Memory B cell (primary cell): ENCODE results near the gene SBNO2.
A peak's percentile ranks its signal among the peaks of the same experiment; 100 is the strongest.

ENCODE experiments used
- ATAC-seq: fragments of 150-1000 bp; cut with Tn5 transposase; 2 replicates; pipeline ENCODE4 v1.10.0; 2021; ENCODE audit warnings: low read depth, mild to moderate bottlenecking, moderate library complexity
- DNase-seq, 2 donors: peaks; one replicate each; pipeline ENCODE4 v3.0.0; 2022; ENCODE audit warnings: low spot score in 2 of 2
- H3K27ac Mint-ChIP-seq: one replicate; pipeline ENCODE4 v1.8.0; 2022; ENCODE audit warnings: mild to moderate bottlenecking, moderate library complexity, mixed read lengths
- H3K27me3 Mint-ChIP-seq: one replicate; pipeline ENCODE4 v1.8.0; 2022; ENCODE audit warnings: mixed read lengths
- H3K36me3 Mint-ChIP-seq: one replicate; pipeline ENCODE4 v1.8.0; 2022; ENCODE audit warnings: mild to moderate bottlenecking, mixed read lengths
- H3K4me1 Mint-ChIP-seq: one replicate; pipeline ENCODE4 v1.8.0; 2022; ENCODE audit warnings: mixed read lengths
- H3K4me3 Mint-ChIP-seq: one replicate; pipeline ENCODE4 v1.8.0; 2022; ENCODE audit warnings: mild to moderate bottlenecking, moderate library complexity, mixed read lengths
- H3K9me3 Mint-ChIP-seq: one replicate; pipeline ENCODE4 v1.8.0; 2022; ENCODE audit warnings: mixed read lengths

The SBNO2 gene

GRCh38 chr19:1104311-1105007 is 69.6 kb downstream of the SBNO2 start:
- Mint-ChIP-seq H3K27ac (peak overlapping the region; percentile 85), H3K4me3 (peak overlapping the region; percentile 78), H3K36me3 (peaks cover 1% of the 10 kb centered on the region), H3K27me3 (no peaks in the 10 kb centered on the region), H3K4me1 (peaks cover 8% of the 10 kb centered on the region), H3K9me3 (no peaks in the 10 kb centered on the region)
- ATAC-seq (peak; percentile 65), DNase-seq (peak; percentile 90 to 91)

DNA sequence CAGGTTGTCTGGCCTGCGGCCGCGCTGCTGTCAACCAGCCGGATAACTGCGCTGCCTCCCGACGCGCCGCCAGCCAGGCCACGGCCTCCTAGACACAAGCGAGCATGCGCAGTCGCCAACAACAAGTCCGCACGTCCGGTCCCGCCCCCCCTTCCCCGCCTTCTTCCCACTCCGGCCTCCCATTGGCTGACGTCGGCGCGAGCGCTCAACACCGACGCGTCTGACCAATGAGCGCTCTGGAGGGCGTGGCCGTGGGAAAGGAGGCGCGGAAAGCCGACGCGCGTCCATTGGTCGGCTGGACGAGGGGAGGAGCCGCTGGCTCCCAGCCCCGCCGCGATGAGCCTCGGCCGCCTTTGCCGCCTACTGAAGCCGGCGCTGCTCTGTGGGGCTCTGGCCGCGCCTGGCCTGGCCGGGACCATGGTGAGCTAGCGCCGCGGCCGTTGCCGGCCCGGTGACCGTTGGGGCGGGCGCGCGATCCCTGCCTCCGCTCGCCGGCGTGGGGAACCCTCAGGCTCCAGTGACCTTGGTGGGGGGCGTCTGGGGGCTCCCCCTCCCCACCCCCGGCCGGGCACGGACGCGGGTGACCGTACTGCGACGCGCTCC is 70.3 kb downstream of the SBNO2 start, which contains the start of gene GPX4:
GPX4 (plus strand) TSS at position 287 of the 603 bp plus-strand sequence; CDS start at position 337, 50 bp downstream.
- Mint-ChIP-seq H3K27ac (peak within 1 kb of the TSS; percentile 85), H3K36me3 (peaks cover 1% of the 10 kb centered on the region), H3K4me3 (peak within 1 kb of the TSS; percentile 78), H3K4me1 (peaks cover 10% of the 10 kb centered on the region), H3K27me3 (no peaks in the 10 kb centered on the region), H3K9me3 (no peaks in the 10 kb centered on the region)
- DNase-seq (peak; percentile 88 to 94), ATAC-seq (peak; percentile 80)

DNA sequence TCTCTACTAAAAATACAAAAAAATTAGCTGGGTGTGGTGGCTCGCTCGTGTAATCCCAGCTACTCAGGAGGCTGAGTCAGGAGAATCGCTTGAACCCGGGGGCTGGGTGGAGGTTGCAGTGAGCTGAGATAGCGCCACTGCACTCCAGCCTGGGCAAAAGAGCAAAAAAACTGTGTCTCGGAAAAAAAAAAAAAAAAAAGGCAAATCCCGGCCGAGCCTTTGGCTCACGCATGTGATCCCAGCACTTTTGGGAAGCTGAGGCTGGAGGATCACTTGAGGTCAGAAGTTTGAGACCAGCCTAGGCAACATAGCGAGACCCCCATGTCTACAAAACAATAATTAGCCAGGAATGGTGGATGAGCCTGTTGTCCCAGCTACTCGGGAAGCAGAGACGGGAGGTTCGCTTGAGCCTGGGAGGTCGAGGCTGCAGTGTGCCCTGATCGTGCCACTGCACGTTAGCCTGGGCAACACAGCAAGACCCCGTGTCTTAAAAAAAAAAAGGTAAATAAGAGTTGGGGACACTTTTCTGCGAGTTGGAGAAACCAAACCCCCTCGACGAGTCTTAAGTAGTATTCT is 70.8 kb downstream of the SBNO2 start:
- ATAC-seq (no peak), DNase-seq (no peak)
- H3K4me1 Mint-ChIP-seq, result peaks cover 11% of the 10 kb centered on the region

GRCh38 chr19:1102407-1103131 is 71.5 kb downstream of the SBNO2 start:
- Mint-ChIP-seq H3K27ac (peak overlapping the region; percentile 85), H3K4me1 (peaks cover 11% of the 10 kb centered on the region), H3K9me3 (no peaks in the 10 kb centered on the region), H3K36me3 (no peaks in the 10 kb centered on the region), H3K4me3 (peak overlapping the region; percentile 39), H3K27me3 (no peaks in the 10 kb centered on the region)
- DNase-seq, result no peak
- no peak for ATAC-seq

More for the DNA sequence above, 70.8 kb downstream of the SBNO2 start:
- H3K27me3 Mint-ChIP-seq, result no peaks in the 10 kb centered on the region
- H3K36me3 Mint-ChIP-seq, result no peaks in the 10 kb centered on the region
- peak overlapping the region; percentile 71 for H3K4me3 Mint-ChIP-seq
- H3K27ac Mint-ChIP-seq, result peak overlapping the region; percentile 85
- H3K9me3 Mint-ChIP-seq, result no peaks in the 10 kb centered on the region

- ATAC-seq (no peak), DNase-seq (no peak)
- Mint-ChIP-seq H3K27ac (peak overlapping the region; percentile 20), H3K9me3 (no peaks in the 10 kb centered on the region), H3K36me3 (no peaks in the 10 kb centered on the region), H3K4me3 (no peak overlapping the region), H3K4me1 (peaks cover 9% of the 10 kb centered on the region), H3K27me3 (no peaks in the 10 kb centered on the region)
Observed at GRCh38 chr19:1101337-1101698, 72.8 kb downstream of the SBNO2 start.

DNA sequence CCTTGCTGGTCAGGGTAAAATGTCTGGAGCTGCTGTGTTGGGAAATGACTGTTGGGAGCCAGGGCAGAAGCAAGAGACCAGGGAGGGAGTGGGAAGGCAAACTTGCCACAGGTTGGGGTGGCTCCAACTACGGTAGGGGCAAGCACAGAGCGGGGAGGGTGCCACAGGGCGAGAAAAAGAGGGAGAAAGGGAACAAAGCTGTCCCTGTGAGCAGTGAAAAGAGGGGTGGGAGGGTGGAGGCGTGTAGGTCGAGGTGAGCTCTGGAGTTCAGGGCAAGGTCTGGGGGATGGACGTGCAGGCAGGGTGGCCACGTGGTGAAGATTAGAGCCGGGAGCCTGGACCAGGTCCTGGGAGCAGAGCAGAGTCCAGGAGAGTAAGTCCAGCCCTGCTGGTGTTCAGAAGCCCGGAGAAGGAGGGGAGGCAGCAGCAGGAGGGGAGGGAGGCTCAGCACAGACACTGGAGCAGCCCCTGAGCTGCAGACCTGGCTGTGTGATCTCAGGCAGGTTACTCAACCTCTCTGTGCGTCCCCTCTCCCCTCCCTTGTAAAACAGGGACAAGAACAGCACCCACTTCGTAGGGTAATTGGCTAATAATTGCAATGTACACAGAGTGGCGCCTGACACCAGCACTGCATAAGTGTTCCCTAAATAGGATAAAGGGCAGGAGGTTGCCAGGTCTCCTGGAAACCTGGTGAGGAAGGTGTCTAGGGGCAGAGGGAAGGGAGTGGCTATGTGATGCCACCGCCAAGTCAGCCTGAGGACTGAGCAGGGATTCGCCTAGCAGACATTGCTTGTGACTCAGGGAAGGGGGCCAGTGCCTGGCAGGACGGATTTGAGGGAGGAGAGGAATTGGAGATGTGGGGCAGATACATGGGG is 75.7 kb downstream of the SBNO2 start:
- DNase-seq (no peak), ATAC-seq (no peak)
- Mint-ChIP-seq H3K9me3 (no peaks in the 10 kb centered on the region), H3K4me1 (peaks cover 19% of the 10 kb centered on the region), H3K36me3 (peaks cover 1% of the 10 kb centered on the region), H3K4me3 (no peak overlapping the region), H3K27me3 (no peaks in the 10 kb centered on the region), H3K27ac (no peak overlapping the region)

DNA sequence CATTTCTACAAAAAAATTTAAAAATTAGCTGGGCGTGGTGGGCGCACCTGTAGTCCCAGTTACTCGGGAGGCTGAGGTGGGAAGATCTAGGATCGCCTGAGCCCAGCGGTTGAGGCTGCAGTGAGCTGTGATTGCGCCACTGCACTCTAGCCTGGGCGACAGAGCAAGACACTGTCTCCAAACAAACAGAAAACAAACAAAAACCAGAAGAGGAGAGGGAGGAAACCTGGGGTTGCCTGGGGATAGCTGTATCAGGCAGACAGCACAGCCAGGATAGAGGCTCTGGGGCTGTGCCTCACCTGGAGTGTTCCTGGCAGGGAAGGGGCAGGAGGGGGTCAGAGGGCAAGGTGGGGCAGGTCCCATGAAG is 76.3 kb downstream of the SBNO2 start:
- peaks cover 21% of the 10 kb centered on the region for H3K4me1 Mint-ChIP-seq
- H3K36me3 Mint-ChIP-seq, result peaks cover 3% of the 10 kb centered on the region
- no peaks in the 10 kb centered on the region for H3K27me3 Mint-ChIP-seq
- no peak overlapping the region for H3K4me3 Mint-ChIP-seq
- DNase-seq (no peak), ATAC-seq (no peak)
- H3K9me3 Mint-ChIP-seq, result no peaks in the 10 kb centered on the region
- no peak overlapping the region for H3K27ac Mint-ChIP-seq

- Mint-ChIP-seq H3K27me3 (no peaks in the 10 kb centered on the region), H3K4me3 (peak within 1 kb of the TSS; percentile 88), H3K9me3 (no peaks in the 10 kb centered on the region), H3K4me1 (peaks cover 17% of the 10 kb centered on the region), H3K27ac (peak within 1 kb of the TSS; percentile 90), H3K36me3 (peaks cover 3% of the 10 kb centered on the region)
- ATAC-seq (peak; percentile 93), DNase-seq (peak; percentile 98 to 100)
Observed at GRCh38 chr19:1094978-1095701, 78.9 kb downstream of the SBNO2 start, which contains the start of gene POLR2E. Gene POLR2E (minus strand): TSS chr19:1095375. CDS start chr19:1095315, 60 bp downstream.

DNA sequence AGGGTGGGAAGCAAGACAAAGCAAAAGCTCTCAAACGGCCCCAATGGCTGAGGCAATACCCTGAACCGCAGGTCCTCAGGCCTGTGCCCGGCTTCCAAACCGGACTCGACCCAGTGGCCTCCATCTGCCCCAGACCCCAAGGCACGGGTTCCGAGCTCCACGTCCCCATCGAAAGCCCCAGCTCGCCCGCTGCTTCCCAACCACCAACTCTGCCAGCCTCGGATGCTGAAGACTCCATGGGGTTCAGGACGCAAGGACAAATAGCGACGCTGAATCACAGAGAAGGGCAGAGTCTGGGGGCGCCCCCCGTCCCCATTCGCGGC is 79.5 kb downstream of the SBNO2 start:
- Mint-ChIP-seq H3K27ac (peak overlapping the region; percentile 90), H3K27me3 (no peaks in the 10 kb centered on the region), H3K9me3 (no peaks in the 10 kb centered on the region), H3K4me3 (peak overlapping the region; percentile 88), H3K4me1 (peaks cover 17% of the 10 kb centered on the region), H3K36me3 (peaks cover 3% of the 10 kb centered on the region)
- DNase-seq, result no peak
- no peak for ATAC-seq

DNA sequence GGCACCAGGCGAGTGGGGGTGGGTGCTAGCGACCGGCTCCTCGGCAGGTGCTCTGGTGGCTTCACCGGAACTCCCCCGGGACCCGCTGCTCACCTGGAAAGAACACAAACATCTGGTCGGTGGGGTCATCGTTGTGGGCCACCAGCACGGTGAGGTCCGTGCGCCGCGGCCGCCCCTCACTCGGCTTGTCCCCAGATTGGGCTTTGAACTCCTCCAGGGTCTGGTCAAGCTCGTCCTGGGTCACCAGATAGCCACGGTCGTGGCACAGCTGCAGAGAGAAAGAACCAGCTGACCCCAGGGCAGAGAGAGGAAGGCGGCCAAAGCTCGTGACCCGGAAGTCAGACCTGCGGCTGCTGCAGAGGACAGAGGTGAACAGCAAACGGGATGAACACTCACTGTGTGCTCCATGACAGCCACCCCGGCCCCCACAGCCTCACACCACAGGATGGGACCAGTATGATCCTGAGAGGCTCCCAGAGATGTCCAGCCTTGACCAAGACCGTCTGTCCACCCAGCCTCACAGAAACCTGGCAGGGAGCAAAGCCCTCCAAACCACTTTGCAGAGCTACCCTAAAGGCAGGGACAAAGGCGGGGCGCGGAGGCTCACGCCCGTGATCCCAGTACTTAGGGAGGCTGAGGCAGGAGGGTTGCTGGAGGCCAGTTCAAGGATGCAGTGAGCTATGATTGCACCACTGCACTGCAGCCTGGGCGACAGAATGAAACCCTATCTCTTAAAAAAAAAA is 80.1 kb downstream of the SBNO2 start:
- H3K4me1 Mint-ChIP-seq, result peaks cover 17% of the 10 kb centered on the region
- peaks cover 3% of the 10 kb centered on the region for H3K36me3 Mint-ChIP-seq
- no peaks in the 10 kb centered on the region for H3K9me3 Mint-ChIP-seq
- no peak for DNase-seq
- H3K27me3 Mint-ChIP-seq, result no peaks in the 10 kb centered on the region
- H3K27ac Mint-ChIP-seq, result peak overlapping the region; percentile 90
- peak overlapping the region; percentile 88 for H3K4me3 Mint-ChIP-seq
- no peak for ATAC-seq

DNA sequence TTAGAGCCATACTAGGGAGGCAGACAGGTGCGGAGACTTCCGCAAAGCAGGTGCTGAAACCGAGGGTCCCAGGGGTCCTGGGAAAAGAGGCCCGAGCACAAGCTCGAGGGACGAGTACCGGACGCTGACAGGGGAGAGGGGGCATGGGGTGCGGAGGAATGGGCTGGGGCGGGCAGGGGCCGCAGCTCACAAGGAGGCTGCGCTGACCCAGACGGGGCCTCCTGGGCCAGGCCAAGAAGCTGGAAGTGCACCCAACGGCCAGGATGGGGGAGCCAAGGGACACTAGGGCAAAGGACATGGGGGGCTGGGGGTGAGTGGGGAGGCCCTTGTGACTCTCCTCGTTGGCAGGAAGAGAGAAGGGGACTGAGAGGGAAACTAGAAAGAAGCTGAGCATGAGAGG is 80.7 kb downstream of the SBNO2 start:
- Mint-ChIP-seq H3K4me3 (peak overlapping the region; percentile 88), H3K36me3 (peaks cover 3% of the 10 kb centered on the region), H3K27me3 (no peaks in the 10 kb centered on the region), H3K27ac (peak overlapping the region; percentile 75), H3K4me1 (peaks cover 17% of the 10 kb centered on the region), H3K9me3 (no peaks in the 10 kb centered on the region)
- no peak for DNase-seq
- no peak for ATAC-seq

DNA sequence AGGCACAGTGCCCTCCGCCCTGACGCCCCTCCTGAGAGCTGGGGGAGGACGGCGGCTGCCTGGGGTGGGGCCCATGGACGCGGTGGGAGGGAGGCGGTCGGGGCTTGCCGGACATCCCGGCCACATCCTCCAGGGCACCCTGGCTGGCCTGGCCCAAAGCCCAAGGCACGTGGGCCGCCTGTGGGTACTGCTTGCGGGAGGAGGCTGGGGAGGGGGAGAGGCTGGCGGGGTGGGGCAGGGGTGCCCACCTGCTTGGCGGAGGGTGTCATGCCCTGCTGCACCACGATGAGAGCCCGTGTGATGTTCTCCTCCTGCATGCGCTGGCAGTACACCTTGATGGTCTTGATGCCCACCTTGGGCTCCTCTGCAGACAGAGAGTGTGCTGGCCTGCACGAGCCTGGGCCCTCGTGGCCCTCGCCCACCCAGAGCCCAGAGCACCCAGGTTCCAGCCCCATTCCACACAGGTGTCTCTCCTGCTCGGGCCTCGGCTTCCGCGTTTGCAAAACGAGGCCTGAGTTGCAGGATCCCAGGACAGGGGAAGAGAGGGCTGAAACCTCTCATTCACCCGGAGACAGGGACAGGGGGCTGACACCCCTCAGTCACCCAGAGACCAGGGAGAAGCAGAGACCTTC is 82.4 kb downstream of the SBNO2 start:
- Mint-ChIP-seq H3K4me1 (peaks cover 27% of the 10 kb centered on the region), H3K9me3 (no peaks in the 10 kb centered on the region), H3K27ac (no peak overlapping the region), H3K4me3 (no peak overlapping the region), H3K36me3 (peaks cover 3% of the 10 kb centered on the region), H3K27me3 (no peaks in the 10 kb centered on the region)
- DNase-seq (no peak), ATAC-seq (no peak)
